GM23338 (cell line): ENCODE data around the gene PTPRO. TPM values are rescaled to one million over a fixed set of nuclear protein-coding genes. Genes with fewer than 3 reads are reported as not detected.

Source experiments
- ATAC-seq: fragments of 200-7000 bp; cut with Tn5 transposase; 3 replicates; pipeline ENCODE4 v1.9.1; 2020
- DNase-seq: peaks from one replicate; pipeline ENCODE4 v3.0.0-alpha.2; 2015; ENCODE audit warnings: low spot score
- H2AFZ ChIP-seq: fragments of 200-600 bp; sonication (generic); 2 replicates; pipeline ENCODE4 v1.8.0; 2016; ENCODE audit warnings: antibody characterized with exemption, mild to moderate bottlenecking, moderate library complexity
- H3F3A ChIP-seq: fragments of 200-600 bp; sonication (generic); replicated peaks from 2 replicates; pipeline ENCODE4 v1.8.0; 2017; ENCODE audit warnings: antibody characterized with exemption, mixed run types, low read depth
- H3K27ac ChIP-seq: fragments of 200-600 bp; sonication (generic); 2 replicates; pipeline ENCODE4 v1.6.1; 2016; ENCODE audit warnings: low read depth
- H3K27me3 ChIP-seq: fragments of 200-600 bp; sonication (generic); 2 replicates; pipeline ENCODE4 v1.8.0; 2016; ENCODE audit warnings: mild to moderate bottlenecking, mixed run types, moderate library complexity; ENCODE audit not compliant: insufficient read depth
- H3K36me3 ChIP-seq: fragments of 200-600 bp; sonication (generic); 2 replicates; pipeline ENCODE4 v1.8.0; 2016; ENCODE audit warnings: mild to moderate bottlenecking; ENCODE audit not compliant: insufficient read depth
- H3K4me1 ChIP-seq: fragments of 200-600 bp; sonication (generic); 2 replicates; pipeline ENCODE4 v1.8.0; 2016; ENCODE audit warnings: mild to moderate bottlenecking, moderate library complexity; ENCODE audit not compliant: insufficient read depth
- H3K4me2 ChIP-seq: fragments of 200-600 bp; sonication (generic); 2 replicates; pipeline ENCODE4 v1.7.1; 2017; ENCODE audit warnings: mixed run types
- H3K4me3 ChIP-seq: fragments of 200-600 bp; sonication (generic); 2 replicates; pipeline ENCODE4 v1.6.1; 2016; ENCODE audit warnings: mixed run types
- H3K79me2 ChIP-seq: fragments of 200-600 bp; sonication (generic); replicated peaks from 2 replicates; pipeline ENCODE4 v1.8.0; 2017; ENCODE audit warnings: mild to moderate bottlenecking; ENCODE audit not compliant: insufficient read depth
- H3K9me2 ChIP-seq: fragments of 200-600 bp; sonication (generic); 2 replicates; pipeline ENCODE4 v1.8.0; 2017; ENCODE audit not compliant: insufficient read depth
- H4K20me1 ChIP-seq: fragments of 200-600 bp; sonication (generic); replicated peaks from 2 replicates; pipeline ENCODE4 v1.8.0; 2017; ENCODE audit warnings: mild to moderate bottlenecking; ENCODE audit not compliant: insufficient read depth
- H3K27ac Mint-ChIP-seq: 2 replicates; pipeline ENCODE4 v1.8.0; 2020; ENCODE audit warnings: inconsistent platforms, mild to moderate bottlenecking, moderate library complexity, mixed read lengths
- H3K27me3 Mint-ChIP-seq: 3 replicates; pipeline ENCODE4 v1.8.0; 2022; ENCODE audit warnings: low read depth, mild to moderate bottlenecking, moderate library complexity, mixed read lengths, inconsistent platforms; ENCODE audit not compliant: insufficient read depth, poor library complexity
- H3K36me3 Mint-ChIP-seq: 3 replicates; pipeline ENCODE4 v1.8.0; 2021; ENCODE audit warnings: low read depth, mild to moderate bottlenecking, inconsistent platforms, moderate library complexity, mixed read lengths
- H3K4me1 Mint-ChIP-seq: 3 replicates; pipeline ENCODE4 v1.8.0; 2020; ENCODE audit warnings: mild to moderate bottlenecking, inconsistent platforms, mixed read lengths
- H3K4me3 Mint-ChIP-seq: 3 replicates; pipeline ENCODE4 v1.8.0; 2021; ENCODE audit warnings: moderate library complexity, mild to moderate bottlenecking, inconsistent platforms, mixed read lengths
- H3K9me3 Mint-ChIP-seq: 3 replicates; pipeline ENCODE4 v1.8.0; 2020; ENCODE audit warnings: moderate library complexity, mild to moderate bottlenecking, inconsistent platforms, mixed read lengths
- CREB1 ChIP-seq: fragments of 250-450 bp; sonication (Bioruptor Pico); IDR thresholded peaks from 2 replicates; pipeline ENCODE4 v1.5.0; 2020; ENCODE audit warnings: low read depth, mild to moderate bottlenecking, moderate library complexity
- CTCF ChIP-seq, 2 experiments: fragments of 200-600 bp in 1 of 2; sonication (generic) in 1 of 2; conservative IDR thresholded peaks; 2 replicates each; pipeline versions ENCODE4 v1.5.1 to v1.6.1; 2016 to 2017; ENCODE audit warnings: antibody characterized with exemption in 2 of 2, low read depth in 2 of 2, mild to moderate bottlenecking in 2 of 2, moderate library complexity in 1 of 2
- EZH2 ChIP-seq: fragments of 200-600 bp; sonication (generic); IDR thresholded peaks from one replicate; pipeline ENCODE4 v1.8.0; 2017; ENCODE audit warnings: antibody characterized with exemption, mild to moderate bottlenecking, low read depth; ENCODE audit not compliant: unreplicated experiment
- EZH2phosphoT487 ChIP-seq: fragments of 200-600 bp; sonication (generic); IDR thresholded peaks from one replicate; pipeline ENCODE4 v1.8.1; 2018; ENCODE audit warnings: antibody characterized with exemption; ENCODE audit not compliant: unreplicated experiment
- JUNB ChIP-seq: IDR thresholded peaks from one replicate; pipeline ENCODE4 v1.6.1; 2016; ENCODE audit warnings: antibody characterized with exemption; ENCODE audit not compliant: unreplicated experiment
- NANOG ChIP-seq: IDR thresholded peaks from 2 replicates; pipeline ENCODE4 v1.6.1; 2016; ENCODE audit warnings: antibody characterized with exemption, borderline replicate concordance
- POLR2AphosphoS5 ChIP-seq: IDR thresholded peaks from 2 replicates; pipeline ENCODE4 v1.6.1; 2016; ENCODE audit warnings: antibody characterized with exemption, low read depth
- STAT1 ChIP-seq: IDR thresholded peaks from one replicate; pipeline ENCODE4 v1.6.1; 2016; ENCODE audit warnings: antibody characterized with exemption; ENCODE audit not compliant: unreplicated experiment
- ZNF114 ChIP-seq: fragments of 250-450 bp; sonication (Bioruptor Pico); IDR thresholded peaks from 2 replicates; pipeline ENCODE4 v1.5.0; 2020; ENCODE audit warnings: mild to moderate bottlenecking, moderate library complexity
- ZNF331 ChIP-seq: fragments of 250-450 bp; sonication (Bioruptor Pico); IDR thresholded peaks from 2 replicates; pipeline ENCODE4 v1.5.0; 2020; ENCODE audit warnings: low read depth, mild to moderate bottlenecking, moderate library complexity
- ZNF462 ChIP-seq: fragments of 250-450 bp; sonication (Bioruptor Pico); IDR thresholded peaks from 2 replicates; pipeline ENCODE4 v1.5.0; 2020; ENCODE audit warnings: mild to moderate bottlenecking, moderate library complexity
- polyA plus RNA-seq: library from polyadenylated mRNA; unstranded; fragments of >200 nt; fragmentation: Nextera tagmentation; extraction: Ambion mirVana; gene quantifications from 2 replicates; pipeline ENCODE4 v1.2.1, GENCODE V29; 2016
- total RNA-seq: library from RNA; depleted of rRNA; stranded (reverse); fragments of >200 nt; shearing (Covaris generic); gene quantifications from 2 replicates; pipeline ENCODE4 v1.2.3, GENCODE V29; 2014
- TF ChIP-seq, protein P1 (sequence below): IDR thresholded peaks from 2 replicates; pipeline ENCODE4 v1.6.1; 2016; ENCODE audit warnings: antibody characterized with exemption
- TF ChIP-seq, protein P2 (sequence below): IDR thresholded peaks from one replicate; pipeline ENCODE4 v1.6.1; 2018; ENCODE audit warnings: antibody characterized with exemption; ENCODE audit not compliant: unreplicated experiment

PTPRO gene
- total and polyA plus RNA-seq, 2 experiments from 2014 or later = 1.4 to 1.5 TPM

GRCh38 chr12:15289192-15289591, 33.1 kb upstream of the PTPRO start:
- H3K4me1 Mint-ChIP-seq = no peaks in the 10 kb centered on the region
- H3K27me3 Mint-ChIP-seq = no peaks in the 10 kb centered on the region

More at GRCh38 chr12:15289192-15289591, 33.1 kb upstream of the PTPRO start:
- DNase-seq (no peak), ATAC-seq (no peak)
- Histone ChIP-seq H3K27ac (no peak overlapping the region), H4K20me1 (no peaks in the 10 kb centered on the region), H3K4me3 (no peak overlapping the region), H3K36me3 (no peaks in the 10 kb centered on the region), H3K4me2 (no peak overlapping the region), H3K27me3 (no peaks in the 10 kb centered on the region), H2AFZ (no peak overlapping the region), H3K79me2 (no peaks in the 10 kb centered on the region), H3K4me1 (no peaks in the 10 kb centered on the region), H3K9me2 (no peaks in the 10 kb centered on the region), H3F3A (no peaks in the 10 kb centered on the region)
- no peaks in the 10 kb centered on the region for H3K36me3 Mint-ChIP-seq
- H3K4me3 Mint-ChIP-seq = no peak overlapping the region
- no peak overlapping the region for H3K27ac Mint-ChIP-seq
- no peak for TF ChIP-seq STAT1
- TF ChIP-seq POLR2AphosphoS5 = no peak
- TF ChIP-seq CREB1 = no peak
- TF ChIP-seq NANOG = no peak
- TF ChIP-seq, protein P1, sequence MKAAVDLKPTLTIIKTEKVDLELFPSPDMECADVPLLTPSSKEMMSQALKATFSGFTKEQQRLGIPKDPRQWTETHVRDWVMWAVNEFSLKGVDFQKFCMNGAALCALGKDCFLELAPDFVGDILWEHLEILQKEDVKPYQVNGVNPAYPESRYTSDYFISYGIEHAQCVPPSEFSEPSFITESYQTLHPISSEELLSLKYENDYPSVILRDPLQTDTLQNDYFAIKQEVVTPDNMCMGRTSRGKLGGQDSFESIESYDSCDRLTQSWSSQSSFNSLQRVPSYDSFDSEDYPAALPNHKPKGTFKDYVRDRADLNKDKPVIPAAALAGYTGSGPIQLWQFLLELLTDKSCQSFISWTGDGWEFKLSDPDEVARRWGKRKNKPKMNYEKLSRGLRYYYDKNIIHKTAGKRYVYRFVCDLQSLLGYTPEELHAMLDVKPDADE = no peak
- TF ChIP-seq ZNF462 (CRISPR knock-in tag) = no peak
- TF ChIP-seq EZH2phosphoT487 = no peak
- TF ChIP-seq, protein P2, sequence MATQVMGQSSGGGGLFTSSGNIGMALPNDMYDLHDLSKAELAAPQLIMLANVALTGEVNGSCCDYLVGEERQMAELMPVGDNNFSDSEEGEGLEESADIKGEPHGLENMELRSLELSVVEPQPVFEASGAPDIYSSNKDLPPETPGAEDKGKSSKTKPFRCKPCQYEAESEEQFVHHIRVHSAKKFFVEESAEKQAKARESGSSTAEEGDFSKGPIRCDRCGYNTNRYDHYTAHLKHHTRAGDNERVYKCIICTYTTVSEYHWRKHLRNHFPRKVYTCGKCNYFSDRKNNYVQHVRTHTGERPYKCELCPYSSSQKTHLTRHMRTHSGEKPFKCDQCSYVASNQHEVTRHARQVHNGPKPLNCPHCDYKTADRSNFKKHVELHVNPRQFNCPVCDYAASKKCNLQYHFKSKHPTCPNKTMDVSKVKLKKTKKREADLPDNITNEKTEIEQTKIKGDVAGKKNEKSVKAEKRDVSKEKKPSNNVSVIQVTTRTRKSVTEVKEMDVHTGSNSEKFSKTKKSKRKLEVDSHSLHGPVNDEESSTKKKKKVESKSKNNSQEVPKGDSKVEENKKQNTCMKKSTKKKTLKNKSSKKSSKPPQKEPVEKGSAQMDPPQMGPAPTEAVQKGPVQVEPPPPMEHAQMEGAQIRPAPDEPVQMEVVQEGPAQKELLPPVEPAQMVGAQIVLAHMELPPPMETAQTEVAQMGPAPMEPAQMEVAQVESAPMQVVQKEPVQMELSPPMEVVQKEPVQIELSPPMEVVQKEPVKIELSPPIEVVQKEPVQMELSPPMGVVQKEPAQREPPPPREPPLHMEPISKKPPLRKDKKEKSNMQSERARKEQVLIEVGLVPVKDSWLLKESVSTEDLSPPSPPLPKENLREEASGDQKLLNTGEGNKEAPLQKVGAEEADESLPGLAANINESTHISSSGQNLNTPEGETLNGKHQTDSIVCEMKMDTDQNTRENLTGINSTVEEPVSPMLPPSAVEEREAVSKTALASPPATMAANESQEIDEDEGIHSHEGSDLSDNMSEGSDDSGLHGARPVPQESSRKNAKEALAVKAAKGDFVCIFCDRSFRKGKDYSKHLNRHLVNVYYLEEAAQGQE = no peak
- TF ChIP-seq CTCF (conservative IDR thresholded peaks at IDR 0.05; ENCODE audit: low read depth in 2 of 2) = no peak
- TF ChIP-seq ZNF114 = no peak
- TF ChIP-seq JUNB = no peak
- TF ChIP-seq EZH2 = no peak
- TF ChIP-seq ZNF331 (CRISPR knock-in tag) = no peak
- no peaks in the 10 kb centered on the region for H3K9me3 Mint-ChIP-seq
